Activated T-cell treated with anti-CD3 and anti-CD28 coated beads, Interleukin-2, amount 50 U/mL, for 4 hours (primary cell): ENCODE results near the gene ENC1. TPM values are rescaled to one million over a fixed set of nuclear protein-coding genes. Genes with fewer than 3 reads are reported as not detected.
"Not testable (repeated sequence)": the region's sequence is repeated elsewhere in the genome, so short reads cannot be mapped to it uniquely, and the experiment has no call there.

Experiments
- ATAC-seq, 2 donors: fragments of 200-7000 bp; cut with Tn5 transposase; one replicate each; pipeline ENCODE4 v1.10.0; 2021
- DNase-seq: peaks from one replicate; pipeline ENCODE4 v3.0.0-alpha.2; 2020
- H3K27me3 Mint-ChIP-seq: one replicate; pipeline ENCODE4 v1.8.0; 2021; ENCODE audit warnings: low read depth, mixed read lengths
- H3K36me3 Mint-ChIP-seq: one replicate; pipeline ENCODE4 v1.8.0; 2022; ENCODE audit warnings: mixed read lengths; ENCODE audit not compliant: insufficient read depth
- H3K4me1 Mint-ChIP-seq: one replicate; pipeline ENCODE4 v1.8.0; 2021; ENCODE audit warnings: low read depth, mixed read lengths
- H3K4me3 Mint-ChIP-seq: one replicate; pipeline ENCODE4 v1.8.0; 2021; ENCODE audit warnings: mild to moderate bottlenecking, moderate library complexity, mixed read lengths
- H3K9me3 Mint-ChIP-seq: one replicate; pipeline ENCODE4 v1.8.0; 2021; ENCODE audit warnings: mixed read lengths
- total RNA-seq, 3 donors: library from RNA; stranded (reverse); gene quantifications; one replicate each; pipeline ENCODE4 v1.2.1, GENCODE V29; 2021

The ENC1 gene
- total RNA-seq, result 1 to 10 TPM; 1.8 to 3.0 (median 2.4) TPM

- Mint-ChIP-seq H3K4me3 (peak within 1 kb of the TSS; percentile 85), H3K9me3 (no peaks in the 10 kb centered on the region), H3K36me3 (peaks cover 6% of the 10 kb centered on the region), H3K4me1 (peaks cover 33% of the 10 kb centered on the region), H3K27me3 (peaks cover 14% of the 10 kb centered on the region)
- ATAC-seq (peak; percentile 87 to 91), DNase-seq (peak; percentile 65)
Measured at GRCh38 chr5:74640450-74640953, at the start of gene ENC1. ENC1 (minus strand) TSS chr5:74640728; CDS start chr5:74636485, 4,243 bp downstream.

- Mint-ChIP-seq H3K9me3 (no peaks in the 10 kb centered on the region), H3K4me1 (peaks cover 23% of the 10 kb centered on the region), H3K36me3 (peaks cover 24% of the 10 kb centered on the region), H3K27me3 (no peaks in the 10 kb centered on the region), H3K4me3 (peak overlapping the region; percentile 85)
- ATAC-seq, result no peak
- DNase-seq, result no peak
Measured at GRCh38 chr5:74686962-74687751, 46.6 kb upstream of the ENC1 start.

- no peak for DNase-seq
- peaks cover 23% of the 10 kb centered on the region for H3K4me1 Mint-ChIP-seq
- peak overlapping the region; percentile 85 for H3K4me3 Mint-ChIP-seq
- peaks cover 20% of the 10 kb centered on the region for H3K36me3 Mint-ChIP-seq
- peak in 1 of 2 donors; percentile 8 for ATAC-seq
- H3K9me3 Mint-ChIP-seq, result no peaks in the 10 kb centered on the region
- no peaks in the 10 kb centered on the region for H3K27me3 Mint-ChIP-seq
Measured at GRCh38 chr5:74685979-74686631, 45.6 kb upstream of the ENC1 start.

GRCh38 chr5:74684900-74685851 is 44.6 kb upstream of the ENC1 start, which contains the start of gene HEXB:
HEXB (plus strand) TSS chr5:74685233; CDS start chr5:74685261, 28 bp downstream.
- Mint-ChIP-seq H3K36me3 (peaks cover 14% of the 10 kb centered on the region), H3K4me3 (peak within 1 kb of the TSS; percentile 85), H3K4me1 (peaks cover 23% of the 10 kb centered on the region), H3K9me3 (no peaks in the 10 kb centered on the region), H3K27me3 (no peaks in the 10 kb centered on the region)
- DNase-seq (peak; percentile 80), ATAC-seq (peak; percentile 97)

GRCh38 chr5:74679966-74680365 is 39.4 kb upstream of the ENC1 start:
- H3K4me3 Mint-ChIP-seq, result no peak overlapping the region
- ATAC-seq (no peak), DNase-seq (no peak)
- H3K4me1 Mint-ChIP-seq, result peaks cover 2% of the 10 kb centered on the region
- peaks cover 8% of the 10 kb centered on the region for H3K27me3 Mint-ChIP-seq
- H3K9me3 Mint-ChIP-seq, result no peaks in the 10 kb centered on the region
- H3K36me3 Mint-ChIP-seq, result no peaks in the 10 kb centered on the region

- not testable (repeated sequence) for H3K4me1 Mint-ChIP-seq, H3K4me3 Mint-ChIP-seq, H3K36me3 Mint-ChIP-seq, DNase-seq, H3K27me3 Mint-ChIP-seq, H3K9me3 Mint-ChIP-seq, ATAC-seq
Measured at GRCh38 chr5:74679300-74679699, 38.8 kb upstream of the ENC1 start.

- DNase-seq, H3K9me3 Mint-ChIP-seq, H3K4me3 Mint-ChIP-seq, H3K36me3 Mint-ChIP-seq, H3K4me1 Mint-ChIP-seq, ATAC-seq: not testable (repeated sequence)
- peaks cover 10% of the 10 kb centered on the region for H3K27me3 Mint-ChIP-seq
Measured at GRCh38 chr5:74678123-74678522, 37.6 kb upstream of the ENC1 start.

- not testable (repeated sequence) for H3K4me3 Mint-ChIP-seq
Measured at GRCh38 chr5:74676466-74676865, 35.9 kb upstream of the ENC1 start.

GRCh38 chr5:74673011-74673790 is 32.7 kb upstream of the ENC1 start:
- DNase-seq (no peak), ATAC-seq (no peak)
- Mint-ChIP-seq H3K4me3 (no peak overlapping the region), H3K9me3 (no peaks in the 10 kb centered on the region), H3K36me3 (no peaks in the 10 kb centered on the region), H3K4me1 (no peaks in the 10 kb centered on the region), H3K27me3 (peaks cover 11% of the 10 kb centered on the region)

More at GRCh38 chr5:74676466-74676865, 35.9 kb upstream of the ENC1 start:
- not testable (repeated sequence) for ATAC-seq, H3K36me3 Mint-ChIP-seq, H3K9me3 Mint-ChIP-seq, H3K4me1 Mint-ChIP-seq, DNase-seq
- H3K27me3 Mint-ChIP-seq, result peaks cover 15% of the 10 kb centered on the region

- peaks cover 11% of the 10 kb centered on the region for H3K27me3 Mint-ChIP-seq
- ATAC-seq (no peak), DNase-seq (no peak)
- peak overlapping the region; percentile 20 for H3K4me3 Mint-ChIP-seq
- H3K9me3 Mint-ChIP-seq, result no peaks in the 10 kb centered on the region
- no peaks in the 10 kb centered on the region for H3K36me3 Mint-ChIP-seq
- H3K4me1 Mint-ChIP-seq, result no peaks in the 10 kb centered on the region
Measured at GRCh38 chr5:74672215-74672877, 31.8 kb upstream of the ENC1 start.

- Mint-ChIP-seq H3K36me3 (no peaks in the 10 kb centered on the region), H3K27me3 (peaks cover 7% of the 10 kb centered on the region), H3K4me3 (no peak overlapping the region), H3K4me1 (no peaks in the 10 kb centered on the region), H3K9me3 (no peaks in the 10 kb centered on the region)
- ATAC-seq, result no peak
- DNase-seq, result no peak
Measured at GRCh38 chr5:74670396-74671038, 30.0 kb upstream of the ENC1 start.

- no peak for ATAC-seq
- Mint-ChIP-seq H3K27me3 (peaks cover 7% of the 10 kb centered on the region), H3K9me3 (no peaks in the 10 kb centered on the region), H3K36me3 (no peaks in the 10 kb centered on the region), H3K4me1 (no peaks in the 10 kb centered on the region), H3K4me3 (no peak overlapping the region)
- DNase-seq, result no peak
Measured at GRCh38 chr5:74669821-74670220, 29.3 kb upstream of the ENC1 start.
